Fibroblast of skin of right biceps (primary cell): ENCODE results near the gene AQP3.
"Not testable (repeated sequence)": the region's sequence is repeated elsewhere in the genome, so short reads cannot be mapped to it uniquely, and the experiment has no call there.

Experiments
- DNase-seq: peaks from one replicate; pipeline ENCODE4 v3.0.0-alpha.2; 2013

Gene AQP3

GRCh38 chr9:33464045-33464636, 16.7 kb upstream of the AQP3 start:
- DNase-seq: no peak

GRCh38 chr9:33463151-33463550, 15.8 kb upstream of the AQP3 start:
- no peak for DNase-seq

GRCh38 chr9:33461492-33461891, 14.1 kb upstream of the AQP3 start:
- DNase-seq: no peak

GRCh38 chr9:33460854-33461253, 13.5 kb upstream of the AQP3 start:
- DNase-seq: no peak

- DNase-seq: no peak
Observed at GRCh38 chr9:33459115-33459514, 11.7 kb upstream of the AQP3 start.

GRCh38 chr9:33458444-33458843, 11.1 kb upstream of the AQP3 start:
- DNase-seq: peak; percentile 20

GRCh38 chr9:33455945-33456344, 8.6 kb upstream of the AQP3 start:
- no peak for DNase-seq

GRCh38 chr9:33455456-33455855, 8.1 kb upstream of the AQP3 start:
- not testable (repeated sequence) for DNase-seq

GRCh38 chr9:33454661-33455026, 7.3 kb upstream of the AQP3 start:
- not testable (repeated sequence) for DNase-seq

GRCh38 chr9:33453999-33454660, 6.7 kb upstream of the AQP3 start:
- no peak for DNase-seq

GRCh38 chr9:33453286-33453860, 6.0 kb upstream of the AQP3 start:
- peak; percentile 36 for DNase-seq

GRCh38 chr9:33452828-33453271, 5.5 kb upstream of the AQP3 start:
- DNase-seq: peak; percentile 87

GRCh38 chr9:33450621-33451146, 3.3 kb upstream of the AQP3 start:
- no peak for DNase-seq

GRCh38 chr9:33449715-33450114, 2.3 kb upstream of the AQP3 start:
- no peak for DNase-seq

- DNase-seq: no peak
Observed at GRCh38 chr9:33447799-33448553, 583 bp upstream of the AQP3 start.

GRCh38 chr9:33446240-33446945, 1.0 kb downstream of the AQP3 start:
- no peak for DNase-seq

- no peak for DNase-seq
Observed at GRCh38 chr9:33445389-33446239, 1.8 kb downstream of the AQP3 start.

GRCh38 chr9:33443464-33444154, 3.8 kb downstream of the AQP3 start:
- no peak for DNase-seq

GRCh38 chr9:33443047-33443446, 4.3 kb downstream of the AQP3 start:
- DNase-seq: no peak

- no peak for DNase-seq
Observed at GRCh38 chr9:33442125-33442524, 5.3 kb downstream of the AQP3 start.

GRCh38 chr9:33440609-33441008, 6.8 kb downstream of the AQP3 start:
- no peak for DNase-seq
